Heart left ventricle (tissue), 16 donors: Measurements from ENCODE around the gene RPL5. TPM values are rescaled to one million over a fixed set of nuclear protein-coding genes. Genes with fewer than 3 reads are reported as not detected.

Experiments
- ATAC-seq, 4 donors: fragments of 200-7000 bp; cut with Tn5 transposase; one replicate each; pipeline ENCODE4 v1.9.1; 2020 to 2022; ENCODE audit warnings: moderate library complexity in 4 of 4, mild to moderate bottlenecking in 3 of 4, moderate number of reproducible peaks in 1 of 4
- DNase-seq, 5 donors: peaks; one replicate each; pipeline ENCODE4 v3.0.0-alpha.2; 2020
- H3K27ac ChIP-seq, 12 donors: fragments of 200-600 bp; sonication (generic) in 4 of 12; one replicate each; pipeline versions ENCODE4 v1.5.0 to v1.8.0; 2016 to 2022; ENCODE audit warnings: mild to moderate bottlenecking in 2 of 12
- H3K27me3 ChIP-seq, 9 donors: fragments of 200-600 bp; sonication (generic) in 2 of 9; one replicate each; pipeline versions ENCODE4 v1.5.1 to v1.8.0; 2016 to 2022; ENCODE audit warnings: mild to moderate bottlenecking in 3 of 9
- H3K36me3 ChIP-seq, 9 donors: fragments of 200-600 bp; sonication (generic) in 2 of 9; one replicate each; pipeline versions ENCODE4 v1.5.0 to v1.8.0; 2018 to 2022; ENCODE audit warnings: mild to moderate bottlenecking in 2 of 9
- H3K4me1 ChIP-seq, 12 donors: fragments of 200-600 bp; sonication (generic) in 4 of 12; one replicate each; pipeline versions ENCODE4 v1.5.0 to v1.8.0; 2016 to 2022; ENCODE audit warnings: mild to moderate bottlenecking in 3 of 12
- H3K4me3 ChIP-seq, 12 donors: fragments of 200-600 bp; sonication (generic) in 4 of 12; one replicate each; pipeline versions ENCODE4 v1.5.0 to v1.8.0; 2017 to 2022; ENCODE audit warnings: mild to moderate bottlenecking in 9 of 12, moderate library complexity in 4 of 12
- H3K9me3 ChIP-seq, 12 donors: fragments of 200-600 bp; sonication (generic) in 4 of 12; one replicate each; pipeline versions ENCODE4 v1.5.0 to v1.8.0; 2016 to 2022; ENCODE audit warnings: mild to moderate bottlenecking in 1 of 12
- CTCF ChIP-seq, 12 donors: fragments of 200-600 bp; sonication (generic) in 4 of 12; IDR thresholded peaks; one replicate each; pipeline versions ENCODE4 v1.5.0 to v1.8.0; 2018 to 2022; ENCODE audit warnings: antibody characterized with exemption in 12 of 12, mild to moderate bottlenecking in 5 of 12
- POLR2A ChIP-seq, 2 donors: fragments of 450-650 bp; IDR thresholded peaks; one replicate each; pipeline ENCODE4 v1.6.1; 2017; ENCODE audit warnings: antibody characterized with exemption in 2 of 2, mild to moderate bottlenecking in 2 of 2, moderate library complexity in 2 of 2
- WGBS, 4 donors: extraction: QIAGEN DNeasy Blood & Tissue Kit in 2 of 4; methylation state at CpG; one replicate each; pipeline versions ENCODE4 v1.1.5 to v1.1.7; 2013 to 2018; 5-methylcytosine and 5-hydroxymethylcytosine counted together
- intact Hi-C, 10 donors: fragments of 100-400 bp; cut with DNase I; formaldehyde crosslinking; loops; one replicate each; pipeline versions ENCODE4 v1.11.1 to v1.14.2; 2022
- polyA plus RNA-seq, 2 donors: library from polyadenylated mRNA; stranded (reverse); fragments of 200-250 nt; gene quantifications; one replicate each; pipeline ENCODE4 v1.2.3, GENCODE V29; 2013
- total RNA-seq, 9 donors: library from RNA; depleted of rRNA in 2 of 9; stranded (reverse); fragments of >200 nt in 2 of 9; fragmentation: NEBNext Ultra II Directional in 3 of 9; extraction: Animal tissue kit (Norgen Biotek cat#: 25700) in 3 of 9; gene quantifications; one replicate each; pipeline versions ENCODE4 v1.1.0 to v1.2.4, GENCODE V29; 2016 to 2023
- donor health status: ischemic (EF 13 %, LVEDD 7.1; RV severe dilation, severe dysfunction).
- donor health status: healthy with polysubstance abuse.
- donor health status: DM: no; HTN: yes; CAD: no.
- donor health status: DM: no; HTN: no; CAD: no.
- donor health status: ischemic (EF 25% LVEDD 6.9; RV normal size, moderate dysfunction).
- donor health status: ischemic (EF 25% LVEDD 5.7; RV mildly dilated, moderate dysfunction).
- donor health status: healthy.
- donor health status: DM: yes; HTN: yes; CAD: no.
- donor health status: ischemic (EF 35%, LVEDD 5.7; RV mildly dilated, moderate dysfunction).
- donor health status: nonischemic (EF 11% LVEDD 7.7; RV severe dilation, severe dysfunction).
- donor health status: DM: yes; HTN: yes; CAD: no.
- donor health status: PGD.
- donor health status: ischemic (EF 29% LVEDD 5.4; RV normal size, mild dysfunction).
- donor health status: nonischemic (EF 23%, LVEDD 6.1; RV moderate dilation, normal function).

Gene RPL5
- total and polyA plus RNA-seq, 11 donors = 463 to 1,711 (median 644) TPM

- Histone ChIP-seq H3K27me3 (no peaks in the 10 kb centered on the region), H3K4me1 (peaks cover 0 to 5% (median 0%) of the 10 kb centered on the region in 12 donors), H3K36me3 (no peaks in the 10 kb centered on the region), H3K4me3 (no peak overlapping the region), H3K27ac (no peak overlapping the region), H3K9me3 (no peaks in the 10 kb centered on the region)
- intact Hi-C loops = loop anchor here in 2 of 10 donors (10.0 kb wide), 2 partner anchors 342 to 512 kb away; partner anchors contain the start of gene GFI1 (in 1 of the 2)
- DNase-seq (no peak), ATAC-seq (no peak)
- TF ChIP-seq CTCF (IDR thresholded peaks at IDR 0.05) (no peak), POLR2A (IDR thresholded peaks at IDR 0.05) (no peak)
- WGBS, 4 donors = 81 to 85% (median 83%) methylated on average over 6 of the region's 6 CpGs
Measured at GRCh38 chr1:92826792-92827191, 5.0 kb upstream of the RPL5 start.

DNA sequence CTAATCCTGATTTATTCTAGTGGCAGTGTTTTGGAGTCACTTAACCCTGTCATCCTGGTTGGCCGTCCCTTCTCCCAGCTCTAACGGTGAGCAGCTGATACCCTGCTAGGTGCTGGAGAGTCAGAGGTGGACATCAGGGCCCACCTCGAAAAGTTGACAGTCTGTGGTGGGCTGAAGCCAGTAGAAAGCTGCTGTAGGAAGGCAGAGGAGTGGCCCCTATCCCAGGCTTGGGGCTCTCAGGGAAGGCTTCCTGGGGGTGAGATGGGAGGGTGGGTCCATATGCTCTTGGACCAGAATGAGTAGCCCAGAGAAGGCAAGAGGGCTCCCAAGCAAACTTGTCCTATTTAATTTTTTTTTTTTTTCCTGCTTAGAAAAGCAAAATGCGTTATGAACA is 475 bp upstream of the RPL5 start:
- peak overlapping the region in 3 of 12 donors; percentile 89 to 95 (median 92) for H3K27ac ChIP-seq

GRCh38 chr1:92832537-92833114 is 786 bp downstream of the RPL5 start:
- no peak for DNase-seq
- peak overlapping the region; percentile 65 to 98 (median 77) for H3K4me3 ChIP-seq
- H3K27me3 ChIP-seq = no peaks in the 10 kb centered on the region
- H3K36me3 ChIP-seq = peaks cover 0 to 44% (median 43%) of the 10 kb centered on the region in 9 donors
- H3K4me1 ChIP-seq = peaks cover 7 to 49% (median 30%) of the 10 kb centered on the region in 12 donors
- TF ChIP-seq POLR2A (IDR thresholded peaks at IDR 0.05) (no peak), CTCF (IDR thresholded peaks at IDR 0.05) (no peak)
- WGBS, 4 donors = 0 to 1% (median 0%) methylated on average over 18 to 19 of the region's 19 CpGs
- ATAC-seq = peak in 2 of 4 donors; percentile 31 to 43
- H3K27ac ChIP-seq = peak overlapping the region; percentile 81 to 95 (median 88)
- no peaks in the 10 kb centered on the region for H3K9me3 ChIP-seq
- intact Hi-C loops = loop anchor here in 6 of 10 donors (2.0 to 5.0 kb wide), 6 partner anchors 40 to 520 kb away; partner anchors contain the start of gene EVI5 (in 2 of the 6)

More for the DNA sequence above, 475 bp upstream of the RPL5 start:
- TF ChIP-seq POLR2A (IDR thresholded peaks at IDR 0.05) = no peak
- TF ChIP-seq CTCF (IDR thresholded peaks at IDR 0.05) = no peak
- Histone ChIP-seq H3K27me3 (no peaks in the 10 kb centered on the region), H3K4me1 (peaks cover 7 to 41% (median 26%) of the 10 kb centered on the region in 12 donors), H3K36me3 (peaks cover 0 to 31% (median 30%) of the 10 kb centered on the region in 9 donors), H3K4me3 (peak overlapping the region in 10 of 12 donors; percentile 65 to 96 (median 75)), H3K9me3 (no peaks in the 10 kb centered on the region)
- DNase-seq = no peak
- intact Hi-C loops = loop anchor here in 5 of 10 donors (5.0 kb wide), 5 partner anchors 39 to 519 kb away; partner anchors contain the start of gene EVI5 (in 1 of the 5)
- 45 to 56% (median 50%) methylated on average over 4 of the region's 4 CpGs for WGBS, 4 donors
- ATAC-seq = peak in 2 of 4 donors; percentile 7 to 13

- H3K27me3 ChIP-seq = no peaks in the 10 kb centered on the region
- no peak for ATAC-seq
- peak overlapping the region in 2 of 12 donors; percentile 94 to 95 for H3K27ac ChIP-seq
- no peak for DNase-seq
- H3K9me3 ChIP-seq = no peaks in the 10 kb centered on the region
- H3K4me1 ChIP-seq = peaks cover 7 to 61% (median 37%) of the 10 kb centered on the region in 12 donors
- H3K36me3 ChIP-seq = peaks cover 0 to 56% (median 55%) of the 10 kb centered on the region in 9 donors
- intact Hi-C loops = loop anchor here in 6 of 10 donors (2.0 to 5.0 kb wide), 6 partner anchors 42 to 522 kb away; partner anchors contain the start of gene EVI5 (in 2 of the 6)
- H3K4me3 ChIP-seq = peak overlapping the region in 9 of 12 donors; percentile 65 to 96 (median 73)
- 70 to 76% (median 71%) methylated on average over 5 of the region's 5 CpGs for WGBS, 4 donors
- TF ChIP-seq POLR2A (IDR thresholded peaks at IDR 0.05) (no peak), CTCF (IDR thresholded peaks at IDR 0.05) (no peak)
Measured at GRCh38 chr1:92833840-92834239, 2.0 kb downstream of the RPL5 start.
